H1 (cell line): ENCODE data around the gene TMED3. TPM values are rescaled to one million over a fixed set of nuclear protein-coding genes. Genes with fewer than 3 reads are reported as not detected.

ENCODE experiments used
- CTCF ChIA-PET: fragments of 300-600 bp; sonication (Branson Sonifier 250); formaldehyde crosslinking; loops from one replicate; lab custom pipeline; 2021; ENCODE audit not compliant: partially characterized antibody; lab: Charles Lee
- POLR2A ChIA-PET: fragments of 300-600 bp; sonication (Branson Sonifier 250); formaldehyde crosslinking; loops from one replicate; lab custom pipeline; 2021; ENCODE audit warnings: inconsistent platforms; ENCODE audit not compliant: partially characterized antibody; lab: Charles Lee
- DNase-seq, 2 experiments: peaks; one replicate each; pipeline versions ENCODE4 v3.0.0 to v3.0.0-alpha.2; 2010 to 2022; ENCODE audit warnings: low spot score in 2 of 2, low read depth in 1 of 2, mixed read lengths in 1 of 2
- FAIRE-seq: peaks from 2 replicates; lab custom pipeline; 2011; peaks lifted over from hg19 to GRCh38; lab: Jason Lieb, UNC
- H2AFZ ChIP-seq: 2 replicates; pipeline ENCODE4 v1.8.1; 2012; ENCODE audit warnings: low read length, inconsistent platforms
- H2AK5ac ChIP-seq: 2 replicates; pipeline ENCODE4 v1.6.1; 2013; ENCODE audit warnings: low read depth, low read length
- H2BK120ac ChIP-seq: replicated peaks from 2 replicates; pipeline ENCODE3; 2013; ENCODE audit warnings: low read depth, low read length, inconsistent platforms
- H2BK12ac ChIP-seq: 2 replicates; pipeline ENCODE4 v1.6.1; 2013; ENCODE audit warnings: low read depth, low read length
- H2BK15ac ChIP-seq: 2 replicates; pipeline ENCODE4 v1.6.1; 2013; ENCODE audit warnings: low read length
- H2BK20ac ChIP-seq: 2 replicates; pipeline ENCODE4 v1.6.1; 2013; ENCODE audit warnings: low read length
- H2BK5ac ChIP-seq: 2 replicates; pipeline ENCODE4 v1.6.1; 2013; ENCODE audit warnings: low read depth, low read length
- H3K14ac ChIP-seq: 2 replicates; pipeline ENCODE4 v1.6.1; 2013; ENCODE audit warnings: inconsistent platforms; ENCODE audit not compliant: insufficient read length
- H3K18ac ChIP-seq: 2 replicates; pipeline ENCODE4 v1.6.1; 2013; ENCODE audit warnings: low read length; ENCODE audit errors: extremely low read depth
- H3K23ac ChIP-seq: 2 replicates; pipeline ENCODE4 v1.6.1; 2013; ENCODE audit warnings: inconsistent platforms; ENCODE audit not compliant: insufficient read length
- H3K23me2 ChIP-seq: 2 replicates; pipeline ENCODE4 v1.6.1; 2013; ENCODE audit warnings: low read depth, low read length
- H3K27ac ChIP-seq: 2 replicates; pipeline ENCODE4 v1.6.1; 2011; ENCODE audit warnings: low read depth, low read length, inconsistent platforms
- H3K27me3 ChIP-seq, 4 experiments: replicated peaks in 1 of 4; 1 replicate in 1 of 4; 2 replicates in 3 of 4; pipeline versions ENCODE4 v1.6.1 to v1.8.1; 2011 to 2013; ENCODE audit warnings: low read length in 3 of 4, mild to moderate bottlenecking in 3 of 4, inconsistent platforms in 2 of 4, mixed read lengths in 2 of 4, moderate library complexity in 1 of 4; ENCODE audit not compliant: control insufficient read depth in 3 of 4, insufficient read depth in 3 of 4; ENCODE audit errors: extremely low read depth in 1 of 4
- H3K36me3 ChIP-seq, 4 experiments: 2 replicates each; pipeline versions ENCODE4 v1.6.1 to v1.8.1; 2011 to 2013; ENCODE audit warnings: mild to moderate bottlenecking in 4 of 4, low read length in 3 of 4, moderate library complexity in 2 of 4, control low read depth in 1 of 4, inconsistent platforms in 1 of 4; ENCODE audit not compliant: insufficient read depth in 4 of 4, control insufficient read depth in 2 of 4
- H3K4ac ChIP-seq: replicated peaks from 2 replicates; pipeline ENCODE3; 2013; ENCODE audit warnings: low read length, low read depth, mixed read lengths, inconsistent platforms; ENCODE audit not compliant: insufficient read length
- H3K4me1 ChIP-seq, 4 experiments: replicated peaks in 1 of 4; 1 replicate in 1 of 4; 2 replicates in 3 of 4; pipeline versions ENCODE4 v1.6.1 to v1.8.1; 2011 to 2013; ENCODE audit warnings: low read length in 3 of 4, inconsistent platforms in 2 of 4, mixed read lengths in 1 of 4; ENCODE audit not compliant: insufficient read depth in 4 of 4, control insufficient read depth in 3 of 4
- H3K4me2 ChIP-seq, 2 experiments: 2 replicates each; pipeline versions ENCODE4 v1.6.1 to v1.8.1; 2011 to 2013; ENCODE audit warnings: low read depth in 2 of 2, low read length in 2 of 2, control low read depth in 1 of 2, inconsistent platforms in 1 of 2, mild to moderate bottlenecking in 1 of 2; ENCODE audit not compliant: insufficient read depth in 1 of 2
- H3K4me3 ChIP-seq, 4 experiments: fragments of 200-600, 300-600 bp in 1 of 4; sonication (generic), shearing (Covaris generic), sonication (Bioruptor Twin) in 1 of 4; 2 replicates each; pipeline versions ENCODE4 v1.5.1 to v1.8.1; 2011 to 2016; ENCODE audit warnings: low read length in 4 of 4, low read depth in 3 of 4, control low read depth in 2 of 4, inconsistent platforms in 2 of 4, mild to moderate bottlenecking in 2 of 4, mixed read lengths in 1 of 4, moderate library complexity in 1 of 4; ENCODE audit not compliant: insufficient read depth in 2 of 4; ENCODE audit errors: extremely low read depth in 1 of 4
- H3K56ac ChIP-seq: replicated peaks from 2 replicates; pipeline ENCODE3; 2013; ENCODE audit warnings: low read depth, mild to moderate bottlenecking, mixed read lengths, low read length, inconsistent platforms; ENCODE audit not compliant: insufficient read length
- H3K79me1 ChIP-seq: 2 replicates; pipeline ENCODE4 v1.6.1; 2013; ENCODE audit warnings: low read depth, low read length, control low read depth
- H3K79me2 ChIP-seq, 2 experiments: 2 replicates each; pipeline versions ENCODE4 v1.6.1 to v1.8.1; 2012 to 2013; ENCODE audit warnings: low read length in 2 of 2, mild to moderate bottlenecking in 2 of 2, inconsistent platforms in 1 of 2; ENCODE audit not compliant: insufficient read depth in 2 of 2, control insufficient read depth in 1 of 2
- H3K9ac ChIP-seq, 4 experiments: replicated peaks in 1 of 4; 1 replicate in 1 of 4; 2 replicates in 3 of 4; pipeline versions ENCODE4 v1.6.1 to v1.8.1; 2011 to 2013; ENCODE audit warnings: low read depth in 3 of 4, low read length in 3 of 4, control low read depth in 2 of 4, mild to moderate bottlenecking in 2 of 4, moderate library complexity in 2 of 4, inconsistent platforms in 1 of 4; ENCODE audit errors: extremely low read depth in 1 of 4
- H3K9me3 ChIP-seq, 2 experiments: 2 replicates each; pipeline versions ENCODE4 v1.6.1 to v1.8.1; 2012 to 2013; ENCODE audit warnings: mild to moderate bottlenecking in 2 of 2, moderate library complexity in 2 of 2, control low read depth in 1 of 2, inconsistent platforms in 1 of 2, low read depth in 1 of 2, low read length in 1 of 2, mixed read lengths in 1 of 2; ENCODE audit not compliant: insufficient read depth in 2 of 2
- H4K20me1 ChIP-seq, 2 experiments: replicated peaks in 1 of 2; 2 replicates each; pipeline versions ENCODE3 to v1.8.1; 2011 to 2013; ENCODE audit warnings: inconsistent platforms in 2 of 2, low read length in 2 of 2, mild to moderate bottlenecking in 1 of 2; ENCODE audit not compliant: insufficient read depth in 2 of 2, control insufficient read depth in 1 of 2
- H4K5ac ChIP-seq: 2 replicates; pipeline ENCODE4 v1.6.1; 2013; ENCODE audit warnings: low read length, low read depth, mixed read lengths, inconsistent platforms; ENCODE audit not compliant: insufficient read length
- H4K8ac ChIP-seq: 2 replicates; pipeline ENCODE4 v1.8.0; 2013; ENCODE audit warnings: mild to moderate bottlenecking, moderate library complexity, low read length, inconsistent platforms; ENCODE audit not compliant: insufficient read depth; ENCODE audit errors: extremely low read depth
- H4K91ac ChIP-seq: replicated peaks from 2 replicates; pipeline ENCODE3; 2013; ENCODE audit warnings: low read length, mixed read lengths, inconsistent platforms; ENCODE audit not compliant: insufficient read length
- ASH2L ChIP-seq: fragments of 200-600, 300-600 bp; sonication (generic); IDR thresholded peaks from one replicate; pipeline ENCODE4 v1.7.1; 2017; ENCODE audit warnings: low read length
- BCL11A ChIP-seq, 2 experiments: IDR thresholded peaks; one replicate each; pipeline ENCODE4 v1.6.1; 2011; ENCODE audit warnings: low read depth in 2 of 2, low read length in 2 of 2, mild to moderate bottlenecking in 2 of 2
- CBX5 ChIP-seq: fragments of 300-800, 300-1000 bp; sonication (generic); IDR thresholded peaks from 2 replicates; pipeline ENCODE4 v1.7.1; 2016; ENCODE audit warnings: antibody characterized with exemption, low read length, low read depth
- CBX8 ChIP-seq: fragments of 300-800, 300-1000 bp; sonication (generic); IDR thresholded peaks from 2 replicates; pipeline ENCODE4 v1.7.1; 2016; ENCODE audit warnings: low read depth, low read length, borderline replicate concordance
- CEBPB ChIP-seq: IDR thresholded peaks from 2 replicates; pipeline ENCODE4 v1.6.1; 2012; ENCODE audit warnings: low read depth, low read length
- CHD2 ChIP-seq: IDR thresholded peaks from 2 replicates; pipeline ENCODE4 v1.6.1; 2012; ENCODE audit warnings: low read length, improper control_type of control experiment
- EGR1 ChIP-seq: IDR thresholded peaks from 2 replicates; pipeline ENCODE4 v1.6.1; 2011; ENCODE audit warnings: low read depth, low read length, borderline replicate concordance
- FOSL1 ChIP-seq: IDR thresholded peaks from 2 replicates; pipeline ENCODE4 v1.6.1; 2011; ENCODE audit warnings: mild to moderate bottlenecking, low read depth, low read length, moderate library complexity; ENCODE audit not compliant: insufficient read depth
- GABPA ChIP-seq: IDR thresholded peaks from 2 replicates; pipeline ENCODE4 v1.6.1; 2011; ENCODE audit warnings: mild to moderate bottlenecking, low read length, moderate library complexity, borderline replicate concordance; ENCODE audit not compliant: insufficient read depth
- HDAC2 ChIP-seq, 2 experiments: fragments of 300-600 bp in 1 of 2; sonication (generic) in 1 of 2; IDR thresholded peaks; 2 replicates each; pipeline ENCODE4 v1.6.1; 2011 to 2012; ENCODE audit warnings: low read depth in 2 of 2, low read length in 2 of 2, mild to moderate bottlenecking in 2 of 2, moderate library complexity in 2 of 2, borderline replicate concordance in 1 of 2, inconsistent platforms in 1 of 2
- KDM1A ChIP-seq: fragments of 200-600, 300-600 bp; sonication (generic); IDR thresholded peaks from 2 replicates; pipeline ENCODE4 v1.7.1; 2016; ENCODE audit warnings: mild to moderate bottlenecking, low read length, borderline replicate concordance
- KDM4A ChIP-seq: IDR thresholded peaks from one replicate; pipeline ENCODE4 v1.7.1; 2012; ENCODE audit warnings: low read depth, mild to moderate bottlenecking, moderate library complexity, low read length, inconsistent platforms; ENCODE audit not compliant: severe bottlenecking
- POU5F1 ChIP-seq: IDR thresholded peaks from 2 replicates; pipeline ENCODE4 v1.6.1; 2011; ENCODE audit warnings: low read depth, mild to moderate bottlenecking, low read length, moderate library complexity
- SAP30 ChIP-seq: fragments of 300-600 bp; sonication (generic); IDR thresholded peaks from 2 replicates; pipeline ENCODE4 v1.7.1; 2012; ENCODE audit warnings: low read length, moderate library complexity, mild to moderate bottlenecking, inconsistent platforms; ENCODE audit not compliant: insufficient read depth, insufficient replicate concordance
- SUZ12 ChIP-seq: fragments of 200-600 bp; sonication (generic); IDR thresholded peaks from 2 replicates; pipeline ENCODE4 v1.6.1; 2012; ENCODE audit warnings: mild to moderate bottlenecking, inconsistent platforms, low read length, moderate library complexity, mixed read lengths
- WGBS, 2 experiments: shearing (Covaris generic) in 1 of 2; methylation state at CpG; one replicate each; pipeline versions ENCODE4 v1.1.6 to v1.1.7; 2013 to 2015; ENCODE audit warnings: low lambda C conversion rate in 2 of 2, mixed read lengths in 2 of 2, inconsistent platforms in 1 of 2, low coverage in 1 of 2, missing lambda C conversion rate in 1 of 2; ENCODE audit not compliant: insufficient replicate concordance in 2 of 2, insufficient coverage in 1 of 2, insufficient read length in 1 of 2; ENCODE audit errors: extremely low coverage in 1 of 2, missing lambda C conversion rate in 1 of 2; 5-methylcytosine and 5-hydroxymethylcytosine counted together
- polyA plus RNA-seq, 7 experiments: library from polyadenylated mRNA; depleted of rRNA in 3 of 7; stranded (reverse) in 5 of 7; unstranded in 2 of 7; fragments of >200 nt in 5 of 7; fragments of 200-250 nt in 2 of 7; gene quantifications; 1 replicate in 5 of 7; 2 replicates in 1 of 7; 4 replicates in 1 of 7; pipeline versions ENCODE4 v1.2.1 to v1.2.3, GENCODE V29; 2011 to 2013; ENCODE audit warnings: missing spikeins in 2 of 7, mixed read lengths in 2 of 7
- total RNA-seq: library from RNA; stranded (reverse); fragmentation: NEBNext Ultra II Directional; extraction: Animal tissue kit (Norgen Biotek cat#: 25700); gene quantifications from 2 replicates; pipeline ENCODE4 v1.2.1, GENCODE V29; 2021

The TMED3 gene
- total and polyA plus RNA-seq, 2 of the 8 experiments (the other 6 are each of a cell fraction or from before 2014, with no cell fraction given), result 50.2 to 110 TPM

- no peak overlapping the region for H2BK5ac ChIP-seq
- no peaks in the 10 kb centered on the region for H3K79me2 ChIP-seq
- no peak overlapping the region for H2AFZ ChIP-seq
- ChIA-PET CTCF (no interaction called here), POLR2A (no interaction called here)
- no peaks in the 10 kb centered on the region for H3K9me3 ChIP-seq
- H2BK15ac ChIP-seq, result no peak overlapping the region
- DNase-seq (no peak), FAIRE-seq (no peak)
- no peak overlapping the region for H3K4ac ChIP-seq
- H3K36me3 ChIP-seq, result no peaks in the 10 kb centered on the region
- no peak overlapping the region for H2AK5ac ChIP-seq
- no peak overlapping the region for H3K56ac ChIP-seq
- H2BK12ac ChIP-seq, result no peak overlapping the region
- H3K27me3 ChIP-seq, result peaks cover 0 to under 1% (median 0%) of the 10 kb centered on the region in 4 experiments; a peak in 3 of 7 replicates
- H3K27ac ChIP-seq, result no peak overlapping the region
- no peaks in the 10 kb centered on the region for H4K20me1 ChIP-seq
- H3K9ac ChIP-seq, result no peak overlapping the region
- H4K5ac ChIP-seq, result no peak overlapping the region
- H4K91ac ChIP-seq, result no peak overlapping the region
- no peaks in the 10 kb centered on the region for H3K79me1 ChIP-seq
- H2BK120ac ChIP-seq, result no peak overlapping the region
- H3K23me2 ChIP-seq, result no peaks in the 10 kb centered on the region
- no peak overlapping the region for H3K4me2 ChIP-seq
- WGBS, 2 experiments, result 80% methylated on average over 1 of the region's 1 CpG; no CpG with 5 or more reads in 1 of the 2 experiments
- H4K8ac ChIP-seq, result no peak overlapping the region
- no peak overlapping the region for H2BK20ac ChIP-seq
- H3K14ac ChIP-seq, result no peak overlapping the region
- no peak overlapping the region for H3K23ac ChIP-seq
- no peak overlapping the region for H3K4me3 ChIP-seq
- no peaks in the 10 kb centered on the region for H3K4me1 ChIP-seq
- no peak overlapping the region for H3K18ac ChIP-seq
- TF ChIP-seq GABPA (no peak), CBX8 (no peak), BCL11A (IDR thresholded peaks at IDR 0.05; ENCODE audit: low read depth in 2 of 2, low read length in 2 of 2) (no peak), HDAC2 (IDR thresholded peaks at IDR 0.05; ENCODE audit: borderline replicate concordance in 1 of 2, low read depth in 2 of 2, low read length in 2 of 2) (no peak), SAP30 (no peak), ASH2L (no peak), EGR1 (no peak), FOSL1 (no peak), SUZ12 (no peak), CEBPB (no peak), KDM4A (no peak), CBX5 (no peak), KDM1A (no peak), POU5F1 (no peak), CHD2 (no peak)
Observed at GRCh38 chr15:79299841-79300235, 11.1 kb upstream of the TMED3 start.
